SJSA1 (cell line): ENCODE results near the gene NT5C3A. TPM values are rescaled to one million over a fixed set of nuclear protein-coding genes. Genes with fewer than 3 reads are reported as not detected.

Source experiments
- total RNA-seq: library from RNA; depleted of rRNA; stranded (reverse); fragments of >200 nt; shearing (Covaris generic); gene quantifications from 2 replicates; pipeline ENCODE4 v1.2.3, GENCODE V29; 2014; rRNA removed

The NT5C3A gene
- total RNA-seq, 1 experiment from 2014 or later = 31.1 TPM

Other genes starting within 250 kb of the NT5C3A start
- 51.5 and 52.0 TPM in 2 replicates for gene KBTBD2, start 171.0 kb downstream of the NT5C3A start, total RNA-seq
- 207 and 234 TPM in 2 replicates for gene FKBP9, start 105.3 kb downstream of the NT5C3A start, total RNA-seq
- gene RP9, start 46.6 kb upstream of the NT5C3A start, total RNA-seq = 7.3 and 16.0 TPM in 2 replicates
- gene BBS9, start 66.8 kb upstream of the NT5C3A start, total RNA-seq = 2.1 and 3.6 TPM in 2 replicates